B cell (primary cell): ENCODE results near the gene MRPS11. TPM values are rescaled to one million over a fixed set of nuclear protein-coding genes. Genes with fewer than 3 reads are reported as not detected.

Experiments used
- ATAC-seq: fragments of 200-7000 bp; cut with Tn5 transposase; one replicate; pipeline ENCODE4 v1.10.0; 2021; ENCODE audit warnings: low read depth, mild to moderate bottlenecking, moderate number of reproducible peaks, moderate library complexity
- CTCF ChIA-PET: fragments of 350-600 bp; sonication (Branson Sonifier 250); formaldehyde crosslinking; loops from one replicate; lab custom pipeline; 2021; ENCODE audit warnings: antibody characterized with exemption, inconsistent platforms; lab: Charles Lee
- POLR2A ChIA-PET: fragments of 350-600 bp; sonication (Branson Sonifier 250); formaldehyde crosslinking; loops from one replicate; lab custom pipeline; 2021; ENCODE audit warnings: antibody characterized with exemption; lab: Charles Lee
- DNase-seq: peaks from one replicate; pipeline ENCODE4 v3.0.0; 2013
- H2AFZ ChIP-seq: 2 replicates; pipeline ENCODE4 v1.6.1; 2012; ENCODE audit warnings: mild to moderate bottlenecking, low read depth, low read length; ENCODE audit not compliant: insufficient read depth, poor library complexity, severe bottlenecking
- H3K27ac ChIP-seq, 2 donors: 1 replicate in 1 of 2; 2 replicates in 1 of 2; pipeline ENCODE4 v1.5.1; 2012 to 2013; ENCODE audit warnings: low read length in 2 of 2, mild to moderate bottlenecking in 2 of 2, moderate library complexity in 1 of 2
- H3K27me3 ChIP-seq, 4 experiments: fragments of 200-600 bp in 1 of 4; sonication (generic) in 1 of 4; replicated peaks in 1 of 4; 1 replicate in 2 of 4; 2 replicates in 2 of 4; pipeline versions ENCODE4 v1.6.1 to v1.7.0; 2013 to 2016; ENCODE audit warnings: low read length in 3 of 4, mild to moderate bottlenecking in 2 of 4, mixed read lengths in 1 of 4, moderate library complexity in 1 of 4; ENCODE audit not compliant: insufficient read depth in 4 of 4, control insufficient read depth in 3 of 4; ENCODE audit errors: control extremely low read depth in 1 of 4
- H3K36me3 ChIP-seq, 2 experiments: replicated peaks in 1 of 2; 1 replicate in 1 of 2; 2 replicates in 1 of 2; pipeline versions ENCODE4 v1.6.1 to v1.7.1; 2013; ENCODE audit warnings: low read length in 1 of 2; ENCODE audit not compliant: insufficient read depth in 2 of 2, control insufficient read depth in 1 of 2; ENCODE audit errors: control extremely low read depth in 1 of 2, extremely low read depth in 1 of 2
- H3K4me1 ChIP-seq, 2 donors: fragments of 200-600 bp in 1 of 2; sonication (generic) in 1 of 2; 1 replicate in 1 of 2; 2 replicates in 1 of 2; pipeline versions ENCODE4 v1.5.1 to v1.6.1; 2013 to 2017; ENCODE audit warnings: low read length in 2 of 2; ENCODE audit not compliant: control insufficient read depth in 2 of 2, insufficient read depth in 2 of 2
- H3K4me2 ChIP-seq: replicated peaks from 2 replicates; pipeline ENCODE3; 2012; ENCODE audit warnings: mild to moderate bottlenecking, low read depth, low read length; ENCODE audit not compliant: poor library complexity, severe bottlenecking
- H3K4me3 ChIP-seq, 5 experiments: fragments of 200-600 bp in 1 of 5; sonication (generic) in 1 of 5; 1 replicate in 3 of 5; 2 replicates in 2 of 5; pipeline versions ENCODE4 v1.5.1 to v1.7.0; 2011 to 2016; ENCODE audit warnings: low read length in 4 of 5, mild to moderate bottlenecking in 4 of 5, low read depth in 2 of 5, control low read depth in 1 of 5, moderate library complexity in 1 of 5; ENCODE audit not compliant: insufficient read depth in 1 of 5; ENCODE audit errors: control extremely low read depth in 1 of 5, extremely low read depth in 1 of 5
- H3K79me2 ChIP-seq: fragments of 200-600 bp; sonication (generic); one replicate; pipeline ENCODE4 v1.6.0; 2016; ENCODE audit warnings: low read length; ENCODE audit not compliant: control insufficient read depth, insufficient read depth
- H3K9ac ChIP-seq: fragments of 200-600 bp; sonication (generic); 2 replicates; pipeline ENCODE4 v1.6.1; 2017; ENCODE audit warnings: mild to moderate bottlenecking, low read length, moderate library complexity
- H3K9me3 ChIP-seq, 3 donors: one replicate each; pipeline versions ENCODE4 v1.6.1 to v1.7.1; 2013; ENCODE audit warnings: low read length in 2 of 3; ENCODE audit not compliant: control insufficient read depth in 2 of 3, insufficient read depth in 1 of 3; ENCODE audit errors: control extremely low read depth in 1 of 3
- H4K20me1 ChIP-seq: 2 replicates; pipeline ENCODE4 v1.6.0; 2012; ENCODE audit warnings: mild to moderate bottlenecking, low read length; ENCODE audit not compliant: insufficient read depth, control insufficient read depth, poor library complexity, severe bottlenecking
- H3K27ac Mint-ChIP-seq: one replicate; pipeline ENCODE4 v1.8.0; 2021; ENCODE audit warnings: mixed read lengths
- H3K27me3 Mint-ChIP-seq: one replicate; pipeline ENCODE4 v1.8.0; 2021; ENCODE audit warnings: mixed read lengths
- H3K4me1 Mint-ChIP-seq: one replicate; pipeline ENCODE4 v1.8.0; 2021; ENCODE audit warnings: mixed read lengths
- H3K4me3 Mint-ChIP-seq: one replicate; pipeline ENCODE4 v1.8.0; 2021; ENCODE audit warnings: mixed read lengths
- H3K9me3 Mint-ChIP-seq: one replicate; pipeline ENCODE4 v1.8.0; 2022; ENCODE audit warnings: mixed read lengths; ENCODE audit not compliant: insufficient read depth
- CTCF ChIP-seq: fragments of 200-600 bp; IDR thresholded peaks from one replicate; pipeline ENCODE4 v1.8.0; 2022; ENCODE audit warnings: antibody characterized with exemption, mild to moderate bottlenecking
- EZH2 ChIP-seq: IDR thresholded peaks from 2 replicates; pipeline ENCODE4 v1.6.1; 2012; ENCODE audit warnings: borderline replicate concordance, low read depth, mild to moderate bottlenecking, moderate library complexity, low read length; ENCODE audit not compliant: insufficient read depth, poor library complexity, severe bottlenecking
- whole genome bisulfite sequencing: methylation state at CpG from one replicate; pipeline ENCODE4 v1.1.5; 2013; ENCODE audit warnings: missing lambda C conversion rate; ENCODE audit not compliant: insufficient coverage; 5-methylcytosine and 5-hydroxymethylcytosine counted together
- intact Hi-C: fragments of 100-400 bp; cut with micrococcal nuclease; formaldehyde crosslinking; loops from one replicate; pipeline ENCODE4 v1.10.0; 2022
- polyA plus RNA-seq: library from polyadenylated mRNA; depleted of rRNA; stranded (reverse); fragments of >200 nt; gene quantifications from 2 replicates; pipeline ENCODE4 v1.2.3, GENCODE V29; 2012
- total RNA-seq, 2 donors: library from RNA; stranded (reverse); fragments of 120-200 nt in 1 of 2; gene quantifications; 1 replicate in 1 of 2; 2 replicates in 1 of 2; pipeline versions ENCODE4 v1.2.3 to v1.2.4, GENCODE V29; 2013 to 2022

Gene MRPS11
- total and polyA plus RNA-seq, 2 donors (not counting 1 experiment from before 2014, with no cell fraction given), result 21.1 to 37.9 TPM

GRCh38 chr15:88454867-88455810 lies 12.4 kb upstream of the MRPS11 start:
- Histone ChIP-seq H3K4me1 (peaks cover 0 to 6% of the 10 kb centered on the region in 2 donors), H3K9ac (no peak overlapping the region), H3K4me2 (no peak overlapping the region), H3K36me3 (peaks cover 0 to 32% of the 10 kb centered on the region in 2 experiments), H2AFZ (no peak overlapping the region), H3K79me2 (no peaks in the 10 kb centered on the region), H3K4me3 (no peak overlapping the region), H4K20me1 (no peaks in the 10 kb centered on the region), H3K9me3 (no peaks in the 10 kb centered on the region), H3K27me3 (peaks cover 0 to 5% (median 0%) of the 10 kb centered on the region in 4 experiments), H3K27ac (no peak overlapping the region)
- WGBS, result 40% methylated on average over 9 of the region's 9 CpGs
- Mint-ChIP-seq H3K9me3 (no peaks in the 10 kb centered on the region), H3K4me3 (no peak overlapping the region), H3K4me1 (peaks cover under 1% of the 10 kb centered on the region), H3K27me3 (no peaks in the 10 kb centered on the region), H3K27ac (no peak overlapping the region)
- intact Hi-C loops, result loop anchor here (10.0 kb wide), 1 partner anchor 210 kb away; no protein-coding TSS in a partner anchor
- ATAC-seq (peak; percentile 61), DNase-seq (peak; percentile 49)
- ChIA-PET CTCF (interaction anchor here (1.2 to 1.9 kb wide), 5 partner anchors 12 to 210 kb away, joined by 3 to 9 read pairs (median 5); partner anchors contain the start of genes MRPL46 and MRPS11), POLR2A (interaction anchor here (1.3 kb wide), 1 partner anchor 12 kb away, joined by 3 read pairs; the partner anchor contains the start of genes MRPL46 and MRPS11)
- TF ChIP-seq CTCF (peak; percentile 65), EZH2 (no peak)
